DND-41 (cell line): ENCODE data around the gene SRGAP3.

Experiments
- ATAC-seq: fragments of 200-7000 bp; cut with Tn5 transposase; 3 replicates; pipeline ENCODE4 v1.9.1; 2021; ENCODE audit warnings: low read depth; ENCODE audit not compliant: insufficient read depth
- DNase-seq: peaks from one replicate; pipeline ENCODE4 v3.0.0-alpha.2; 2020
- H2AFZ ChIP-seq: 2 replicates; pipeline ENCODE4 v1.6.0; 2012; ENCODE audit warnings: low read depth, low read length
- H3K27ac ChIP-seq: 2 replicates; pipeline ENCODE4 v1.5.1; 2012; ENCODE audit warnings: low read length, inconsistent platforms
- H3K27me3 ChIP-seq: fragments of 200-600 bp; sonication (generic); 2 replicates; pipeline ENCODE4 v1.6.0; 2012; ENCODE audit warnings: low read length, mild to moderate bottlenecking, inconsistent platforms; ENCODE audit not compliant: insufficient read depth, poor library complexity
- H3K36me3 ChIP-seq: 2 replicates; pipeline ENCODE4 v1.5.1; 2012; ENCODE audit warnings: low read length, inconsistent platforms; ENCODE audit not compliant: insufficient read depth
- H3K4me1 ChIP-seq: 2 replicates; pipeline ENCODE4 v1.5.1; 2012; ENCODE audit warnings: mild to moderate bottlenecking, low read length; ENCODE audit not compliant: insufficient read depth
- H3K4me2 ChIP-seq: 2 replicates; pipeline ENCODE4 v1.6.0; 2012; ENCODE audit warnings: mild to moderate bottlenecking, moderate library complexity, low read length, inconsistent platforms; ENCODE audit not compliant: insufficient read depth
- H3K4me3 ChIP-seq, 2 experiments: fragments of 200-600 bp in 1 of 2; shearing (Covaris generic) in 1 of 2; 2 replicates each; pipeline ENCODE4 v1.5.1; 2012 to 2016; ENCODE audit warnings: inconsistent platforms in 2 of 2, low read length in 2 of 2, mild to moderate bottlenecking in 2 of 2, low read depth in 1 of 2, moderate library complexity in 1 of 2
- H3K79me2 ChIP-seq: 2 replicates; pipeline ENCODE4 v1.6.0; 2012; ENCODE audit warnings: low read length, inconsistent platforms; ENCODE audit not compliant: insufficient read depth
- H3K9ac ChIP-seq: 2 replicates; pipeline ENCODE4 v1.6.0; 2012; ENCODE audit warnings: low read depth, mild to moderate bottlenecking, inconsistent platforms, low read length, moderate library complexity
- H3K9me3 ChIP-seq: 2 replicates; pipeline ENCODE4 v1.5.1; 2012; ENCODE audit warnings: low read length, moderate library complexity, mild to moderate bottlenecking, inconsistent platforms; ENCODE audit not compliant: insufficient read depth, severe bottlenecking
- H4K20me1 ChIP-seq: 2 replicates; pipeline ENCODE4 v1.6.0; 2012; ENCODE audit warnings: low read length; ENCODE audit not compliant: insufficient read depth
- EZH2 ChIP-seq: IDR thresholded peaks from 3 replicates; pipeline ENCODE4 v1.6.1; 2012; ENCODE audit warnings: borderline replicate concordance, low read depth, mild to moderate bottlenecking, moderate library complexity, low read length, inconsistent platforms; ENCODE audit not compliant: severe bottlenecking
- TF ChIP-seq, protein P1 (sequence below): IDR thresholded peaks from 2 replicates; pipeline ENCODE4 v1.5.1; 2012; ENCODE audit warnings: borderline replicate concordance, low read length, moderate library complexity, mild to moderate bottlenecking; ENCODE audit not compliant: poor library complexity, severe bottlenecking; ENCODE audit errors: extremely low read depth

Gene SRGAP3

DNA sequence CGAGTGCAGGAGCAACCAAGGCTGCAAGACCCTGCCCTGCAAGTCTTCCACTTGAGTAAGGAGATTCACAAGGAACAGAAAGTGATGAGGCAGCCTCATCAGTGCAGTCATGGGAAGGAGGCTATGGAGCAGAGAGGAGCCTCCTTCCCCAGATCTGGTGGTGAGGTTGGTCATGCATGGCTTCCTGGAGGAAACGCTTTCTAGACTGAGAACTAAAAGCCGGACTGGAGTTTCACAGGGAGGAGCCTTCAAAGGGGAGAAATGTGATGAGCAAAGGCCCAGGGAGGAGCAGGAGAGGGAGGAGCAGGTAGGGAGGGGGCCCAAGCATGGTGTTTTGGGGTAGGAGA is 139.9 kb downstream of the SRGAP3 start:
- H3K9me3 ChIP-seq = no peaks in the 10 kb centered on the region
- no peaks in the 10 kb centered on the region for H3K27me3 ChIP-seq
- no peak overlapping the region for H2AFZ ChIP-seq
- no peaks in the 10 kb centered on the region for H4K20me1 ChIP-seq
- H3K4me2 ChIP-seq = no peak overlapping the region
- TF ChIP-seq, protein P1, sequence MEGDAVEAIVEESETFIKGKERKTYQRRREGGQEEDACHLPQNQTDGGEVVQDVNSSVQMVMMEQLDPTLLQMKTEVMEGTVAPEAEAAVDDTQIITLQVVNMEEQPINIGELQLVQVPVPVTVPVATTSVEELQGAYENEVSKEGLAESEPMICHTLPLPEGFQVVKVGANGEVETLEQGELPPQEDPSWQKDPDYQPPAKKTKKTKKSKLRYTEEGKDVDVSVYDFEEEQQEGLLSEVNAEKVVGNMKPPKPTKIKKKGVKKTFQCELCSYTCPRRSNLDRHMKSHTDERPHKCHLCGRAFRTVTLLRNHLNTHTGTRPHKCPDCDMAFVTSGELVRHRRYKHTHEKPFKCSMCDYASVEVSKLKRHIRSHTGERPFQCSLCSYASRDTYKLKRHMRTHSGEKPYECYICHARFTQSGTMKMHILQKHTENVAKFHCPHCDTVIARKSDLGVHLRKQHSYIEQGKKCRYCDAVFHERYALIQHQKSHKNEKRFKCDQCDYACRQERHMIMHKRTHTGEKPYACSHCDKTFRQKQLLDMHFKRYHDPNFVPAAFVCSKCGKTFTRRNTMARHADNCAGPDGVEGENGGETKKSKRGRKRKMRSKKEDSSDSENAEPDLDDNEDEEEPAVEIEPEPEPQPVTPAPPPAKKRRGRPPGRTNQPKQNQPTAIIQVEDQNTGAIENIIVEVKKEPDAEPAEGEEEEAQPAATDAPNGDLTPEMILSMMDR = no peak
- no peak for TF ChIP-seq EZH2
- H3K79me2 ChIP-seq = no peaks in the 10 kb centered on the region
- no peak for DNase-seq
- no peaks in the 10 kb centered on the region for H3K4me1 ChIP-seq
- H3K9ac ChIP-seq = no peak overlapping the region
- ATAC-seq = no peak
- no peak overlapping the region for H3K4me3 ChIP-seq
- H3K36me3 ChIP-seq = no peaks in the 10 kb centered on the region
- no peak overlapping the region for H3K27ac ChIP-seq

DNA sequence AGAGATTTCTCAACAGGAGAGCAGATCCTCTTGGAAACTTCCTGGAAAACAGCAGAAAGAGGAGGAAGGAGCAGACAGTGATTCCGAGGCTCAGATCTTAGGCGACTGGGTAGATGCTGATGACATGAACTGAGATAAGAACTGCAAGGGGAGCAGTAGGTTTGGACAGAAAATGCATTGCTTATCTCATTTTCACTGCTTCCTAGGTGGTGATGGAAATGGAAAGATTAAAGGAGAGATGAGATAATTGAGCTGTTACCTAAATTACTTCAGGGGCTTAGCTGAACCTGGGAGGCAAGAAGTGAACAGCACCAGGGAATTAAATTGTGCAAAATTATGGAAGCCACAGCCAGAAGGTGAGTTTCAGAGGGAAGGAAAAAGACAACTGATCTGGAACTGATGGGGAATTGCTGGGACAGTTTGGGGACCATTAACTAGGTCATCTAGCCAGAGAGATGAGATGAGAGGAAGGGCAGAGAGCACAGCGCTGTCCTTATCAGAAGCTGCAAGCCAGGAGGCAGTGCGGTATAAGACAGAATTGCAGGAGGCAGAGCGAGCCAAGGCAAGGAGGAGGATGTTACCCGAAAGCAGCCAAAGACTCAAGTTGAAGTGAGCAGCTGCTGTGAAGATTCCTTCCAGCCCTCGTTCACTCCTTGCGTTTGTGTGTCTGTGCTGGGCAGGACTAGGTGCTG is 140.4 kb downstream of the SRGAP3 start:
- TF ChIP-seq, protein P1 = no peak
- TF ChIP-seq EZH2 = no peak
- DNase-seq = no peak
- Histone ChIP-seq H2AFZ (no peak overlapping the region), H3K9ac (no peak overlapping the region), H3K36me3 (no peaks in the 10 kb centered on the region), H3K27ac (no peak overlapping the region), H3K4me1 (no peaks in the 10 kb centered on the region), H3K27me3 (no peaks in the 10 kb centered on the region), H3K79me2 (no peaks in the 10 kb centered on the region), H3K4me2 (no peak overlapping the region), H3K9me3 (no peaks in the 10 kb centered on the region), H4K20me1 (no peaks in the 10 kb centered on the region), H3K4me3 (no peak overlapping the region)
- ATAC-seq = no peak

DNA sequence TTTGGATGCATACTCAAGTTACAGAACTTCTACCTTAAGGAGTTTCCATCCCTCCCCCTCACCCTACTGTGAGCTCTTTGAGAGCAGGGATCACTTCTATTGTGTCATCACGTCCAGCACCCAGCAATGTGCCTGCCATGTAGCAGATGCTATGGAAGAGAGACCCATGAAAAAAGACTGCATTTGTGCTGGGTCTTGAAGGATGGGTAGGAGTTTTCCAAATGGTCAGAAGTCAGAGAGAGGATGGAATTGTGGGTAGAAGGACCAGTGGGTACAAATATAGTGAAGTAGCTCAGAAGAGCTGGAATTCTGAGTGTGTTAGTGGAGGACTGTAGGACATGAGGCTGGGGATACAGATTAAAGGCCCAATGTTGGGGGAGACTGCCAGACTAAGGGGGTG is 141.7 kb downstream of the SRGAP3 start:
- no peak overlapping the region for H3K27ac ChIP-seq
- H4K20me1 ChIP-seq = no peaks in the 10 kb centered on the region
- no peaks in the 10 kb centered on the region for H3K27me3 ChIP-seq
- H3K79me2 ChIP-seq = no peaks in the 10 kb centered on the region
- H3K36me3 ChIP-seq = no peaks in the 10 kb centered on the region
- no peak for ATAC-seq
- no peak overlapping the region for H2AFZ ChIP-seq
- H3K4me2 ChIP-seq = no peak overlapping the region
- H3K9ac ChIP-seq = no peak overlapping the region
- H3K4me3 ChIP-seq = no peak overlapping the region
- DNase-seq = no peak
- TF ChIP-seq, protein P1 = no peak
- no peak for TF ChIP-seq EZH2
- no peaks in the 10 kb centered on the region for H3K9me3 ChIP-seq
- H3K4me1 ChIP-seq = no peaks in the 10 kb centered on the region

DNA sequence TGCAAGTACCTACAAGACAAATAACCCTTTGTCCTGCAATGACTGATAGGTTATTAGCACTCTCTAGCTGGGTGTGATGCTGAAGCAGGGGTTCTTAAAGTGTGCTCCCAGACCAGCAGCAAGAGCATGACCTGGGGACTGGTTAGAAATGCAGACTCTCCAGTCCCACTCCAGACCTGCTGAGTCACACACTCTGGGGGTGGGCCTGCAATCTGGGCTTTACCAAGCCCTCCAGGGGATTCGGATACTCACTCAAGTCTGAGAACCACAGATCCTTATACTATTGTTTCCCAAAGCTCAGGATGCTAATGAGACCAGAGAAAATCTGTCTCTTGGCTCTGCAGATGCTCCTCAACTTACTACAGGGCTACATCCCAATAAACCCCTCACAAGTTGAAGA is 144.0 kb downstream of the SRGAP3 start:
- Histone ChIP-seq H4K20me1 (no peaks in the 10 kb centered on the region), H3K9ac (no peak overlapping the region), H3K27ac (no peak overlapping the region), H2AFZ (no peak overlapping the region), H3K9me3 (no peaks in the 10 kb centered on the region), H3K4me2 (no peak overlapping the region), H3K4me1 (no peaks in the 10 kb centered on the region), H3K36me3 (no peaks in the 10 kb centered on the region), H3K79me2 (no peaks in the 10 kb centered on the region), H3K4me3 (no peak overlapping the region), H3K27me3 (no peaks in the 10 kb centered on the region)
- TF ChIP-seq, protein P1 = no peak
- TF ChIP-seq EZH2 = no peak
- DNase-seq = no peak
- ATAC-seq = no peak
